Vagina (tissue), 2 donors: ENCODE results near the gene ILK. TPM values are rescaled to one million over a fixed set of nuclear protein-coding genes. Genes with fewer than 3 reads are reported as not detected.

Experiments used
- DNase-seq, 2 donors: peaks; one replicate each; pipeline ENCODE4 v3.0.0-alpha.2; 2017; ENCODE audit errors: extremely low spot score in 2 of 2
- H3K27ac ChIP-seq: fragments of 200-600 bp; sonication (generic); one replicate; pipeline ENCODE4 v1.5.1; 2019
- H3K27me3 ChIP-seq: fragments of 200-600 bp; sonication (generic); one replicate; pipeline ENCODE4 v1.5.1; 2019
- H3K36me3 ChIP-seq, 2 donors: fragments of 200-600 bp; sonication (generic); one replicate each; pipeline ENCODE4 v1.5.1; 2017 to 2019
- H3K4me1 ChIP-seq: fragments of 200-600 bp; sonication (generic); one replicate; pipeline ENCODE4 v1.5.1; 2019
- H3K4me3 ChIP-seq, 2 donors: fragments of 200-600 bp; sonication (generic); 1 replicate in 1 of 2; 2 replicates in 1 of 2; pipeline ENCODE4 v1.5.1; 2016 to 2019
- H3K9me3 ChIP-seq: fragments of 200-600 bp; sonication (generic); one replicate; pipeline ENCODE4 v1.5.1; 2019
- POLR2A ChIP-seq, 2 donors: fragments of 450-650 bp; IDR thresholded peaks; one replicate each; pipeline ENCODE4 v1.6.1; 2017; ENCODE audit warnings: antibody characterized with exemption in 2 of 2, mild to moderate bottlenecking in 2 of 2, moderate library complexity in 2 of 2
- POLR2AphosphoS5 ChIP-seq, 2 donors: sonication (generic); formaldehyde crosslinking; IDR thresholded peaks; one replicate each; pipeline ENCODE4 v1.9.0; 2017; ENCODE audit warnings: antibody characterized with exemption in 2 of 2, mild to moderate bottlenecking in 2 of 2, low read depth in 1 of 2; ENCODE audit not compliant: insufficient read depth in 1 of 2
- intact Hi-C: fragments of 100-400 bp; cut with DNase I; formaldehyde crosslinking; loops from one replicate; pipeline ENCODE4 v1.15.1; 2023
- total RNA-seq: library from RNA; depleted of rRNA; stranded (reverse); fragments of >200 nt; gene quantifications from one replicate; pipeline ENCODE4 v1.2.3, GENCODE V29; 2016
- TF ChIP-seq, protein P1 (sequence below), 3 experiments: fragments of 450-650 bp in 2 of 3; fragments of 200-600 bp in 1 of 3; sonication (generic) in 1 of 3; IDR thresholded peaks; one replicate each; pipeline ENCODE4 v1.5.1; 2017 to 2019; ENCODE audit warnings: antibody characterized with exemption in 3 of 3, mild to moderate bottlenecking in 2 of 3, moderate library complexity in 2 of 3

ILK gene
- total RNA-seq, 1 donor from 2014 or later, result 149 TPM

DNA sequence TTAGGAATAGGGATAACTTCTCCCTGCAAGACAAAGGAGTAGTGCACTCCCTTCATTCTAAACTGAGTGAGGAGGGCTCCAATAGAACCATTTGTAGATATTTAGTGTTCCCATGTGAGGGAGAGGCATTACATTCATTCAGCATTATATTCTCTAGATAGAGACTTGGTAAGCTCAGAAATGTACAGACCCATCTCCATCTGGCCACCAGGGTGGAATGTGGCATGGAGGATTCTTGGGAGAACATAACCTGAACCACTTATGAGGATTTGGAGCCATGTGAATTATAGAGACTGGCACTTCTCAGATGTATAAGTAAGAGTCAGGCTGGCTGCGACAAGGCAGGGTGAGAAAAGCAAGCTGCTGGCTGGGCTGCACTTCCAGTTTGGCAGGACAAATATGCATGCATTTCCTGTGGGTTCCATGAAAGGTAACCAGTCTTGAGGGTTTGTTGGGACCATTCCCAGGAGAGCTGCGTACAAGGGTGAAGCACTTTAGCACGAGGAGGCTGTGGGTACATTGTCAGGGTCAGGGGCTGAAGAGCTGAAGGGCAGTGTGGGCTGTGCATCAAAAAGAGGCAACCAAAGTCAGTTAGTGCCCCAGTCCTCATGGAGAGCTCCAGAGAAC, 9.3 kb upstream of the ILK start:
- no peaks in the 10 kb centered on the region for H3K27me3 ChIP-seq
- intact Hi-C loops, result no loop called here
- H3K4me1 ChIP-seq, result peaks cover 7% of the 10 kb centered on the region
- H3K4me3 ChIP-seq, result no peak overlapping the region
- no peak for TF ChIP-seq POLR2A (IDR thresholded peaks at IDR 0.05)
- TF ChIP-seq, protein P1, sequence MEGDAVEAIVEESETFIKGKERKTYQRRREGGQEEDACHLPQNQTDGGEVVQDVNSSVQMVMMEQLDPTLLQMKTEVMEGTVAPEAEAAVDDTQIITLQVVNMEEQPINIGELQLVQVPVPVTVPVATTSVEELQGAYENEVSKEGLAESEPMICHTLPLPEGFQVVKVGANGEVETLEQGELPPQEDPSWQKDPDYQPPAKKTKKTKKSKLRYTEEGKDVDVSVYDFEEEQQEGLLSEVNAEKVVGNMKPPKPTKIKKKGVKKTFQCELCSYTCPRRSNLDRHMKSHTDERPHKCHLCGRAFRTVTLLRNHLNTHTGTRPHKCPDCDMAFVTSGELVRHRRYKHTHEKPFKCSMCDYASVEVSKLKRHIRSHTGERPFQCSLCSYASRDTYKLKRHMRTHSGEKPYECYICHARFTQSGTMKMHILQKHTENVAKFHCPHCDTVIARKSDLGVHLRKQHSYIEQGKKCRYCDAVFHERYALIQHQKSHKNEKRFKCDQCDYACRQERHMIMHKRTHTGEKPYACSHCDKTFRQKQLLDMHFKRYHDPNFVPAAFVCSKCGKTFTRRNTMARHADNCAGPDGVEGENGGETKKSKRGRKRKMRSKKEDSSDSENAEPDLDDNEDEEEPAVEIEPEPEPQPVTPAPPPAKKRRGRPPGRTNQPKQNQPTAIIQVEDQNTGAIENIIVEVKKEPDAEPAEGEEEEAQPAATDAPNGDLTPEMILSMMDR (IDR thresholded peaks at IDR 0.05), result no peak
- TF ChIP-seq POLR2AphosphoS5 (IDR thresholded peaks at IDR 0.05; ENCODE audit: insufficient read depth in 1 of 2, low read depth in 1 of 2), result no peak
- no peaks in the 10 kb centered on the region for H3K9me3 ChIP-seq
- no peak overlapping the region for H3K27ac ChIP-seq
- peaks cover 0 to 26% of the 10 kb centered on the region in 2 donors for H3K36me3 ChIP-seq
- DNase-seq, result peak in 1 of 2 donors; percentile 70

DNA sequence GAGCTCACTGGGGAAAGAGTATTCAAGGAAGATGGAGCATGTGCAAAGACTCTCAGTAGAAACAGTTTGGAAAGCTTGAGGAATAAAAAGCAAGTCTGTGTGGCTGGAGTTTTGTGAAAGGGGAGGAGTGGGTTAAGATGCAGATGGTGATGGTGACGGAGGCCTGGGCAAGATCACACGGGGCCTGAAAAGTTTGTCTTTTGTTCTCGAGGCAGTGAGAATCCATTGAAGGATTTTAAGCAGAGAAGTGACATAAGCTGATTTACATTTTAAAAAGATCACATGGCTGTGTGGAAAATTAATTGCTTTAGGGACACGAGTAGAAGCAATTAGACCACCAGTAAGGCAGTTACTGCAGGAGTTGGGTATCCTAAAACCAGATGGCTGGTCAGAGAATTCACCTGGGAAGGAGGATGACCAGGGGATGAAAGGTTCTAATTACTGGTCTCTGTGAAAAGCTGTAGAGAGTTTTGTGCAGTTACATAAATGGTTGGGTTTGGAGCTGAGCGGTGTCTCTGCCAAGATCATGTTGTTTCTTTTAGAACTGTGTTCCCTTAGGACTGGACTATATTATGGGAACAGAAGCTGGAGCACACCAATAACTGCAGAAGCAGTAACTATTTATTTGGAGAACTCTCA, 7.2 kb upstream of the ILK start:
- intact Hi-C loops, result no loop called here
- TF ChIP-seq, protein P1 (IDR thresholded peaks at IDR 0.05), result no peak
- TF ChIP-seq POLR2A (IDR thresholded peaks at IDR 0.05), result no peak
- no peak for TF ChIP-seq POLR2AphosphoS5 (IDR thresholded peaks at IDR 0.05; ENCODE audit: insufficient read depth in 1 of 2, low read depth in 1 of 2)
- Histone ChIP-seq H3K36me3 (peaks cover 0 to 47% of the 10 kb centered on the region in 2 donors), H3K27ac (peak overlapping the region; percentile 29), H3K9me3 (no peaks in the 10 kb centered on the region), H3K4me1 (peaks cover 17% of the 10 kb centered on the region), H3K4me3 (no peak overlapping the region), H3K27me3 (no peaks in the 10 kb centered on the region)
- peak in 1 of 2 donors; percentile 47 for DNase-seq

DNA sequence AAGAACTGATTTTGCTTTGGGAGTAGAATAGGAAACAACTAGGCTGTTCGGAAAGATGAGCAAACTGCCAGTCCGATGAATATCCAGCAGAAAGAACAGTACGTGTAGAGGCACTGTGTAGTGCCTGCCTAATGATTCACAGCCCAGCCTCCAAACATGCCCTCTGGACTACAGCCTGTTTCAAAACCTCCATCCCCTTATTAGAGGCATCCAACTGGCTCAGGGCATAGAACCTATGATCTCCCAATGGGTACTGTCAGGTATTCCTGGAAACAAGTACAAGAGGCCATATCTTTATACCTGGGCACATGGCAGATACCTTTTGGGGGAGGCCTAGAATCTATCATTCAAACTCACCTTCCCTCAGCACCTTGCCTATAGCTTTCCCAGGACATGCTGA, 5.0 kb upstream of the ILK start:
- H3K4me3 ChIP-seq, result no peak overlapping the region
- H3K27ac ChIP-seq, result no peak overlapping the region
- peak in 1 of 2 donors; percentile 22 for DNase-seq
- peaks cover 0 to 38% of the 10 kb centered on the region in 2 donors for H3K36me3 ChIP-seq
- no peaks in the 10 kb centered on the region for H3K9me3 ChIP-seq
- no peaks in the 10 kb centered on the region for H3K27me3 ChIP-seq
- peaks cover 32% of the 10 kb centered on the region for H3K4me1 ChIP-seq
- intact Hi-C loops, result no loop called here
- no peak for TF ChIP-seq POLR2AphosphoS5 (IDR thresholded peaks at IDR 0.05; ENCODE audit: insufficient read depth in 1 of 2, low read depth in 1 of 2)
- no peak for TF ChIP-seq POLR2A (IDR thresholded peaks at IDR 0.05)
- TF ChIP-seq, protein P1 (IDR thresholded peaks at IDR 0.05), result no peak

DNA sequence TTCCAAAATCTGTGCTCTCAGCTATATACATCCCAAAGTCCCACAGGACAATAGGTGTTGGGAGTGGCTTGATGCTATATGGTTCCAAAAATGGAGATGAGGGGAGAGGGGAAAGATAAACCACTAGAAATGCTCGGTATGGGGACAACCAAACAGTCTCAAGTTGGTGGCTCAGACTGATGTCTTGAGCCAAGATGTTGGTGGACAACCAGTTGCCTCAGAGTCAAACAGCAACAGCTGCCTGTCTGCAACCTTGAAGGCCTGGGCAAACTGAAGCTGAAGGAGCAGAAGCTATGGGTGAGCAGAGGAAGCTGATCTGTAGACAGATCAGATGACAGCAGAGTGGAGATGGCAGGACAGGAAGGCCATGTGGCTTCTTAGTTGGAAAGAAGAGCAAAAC, 4.1 kb upstream of the ILK start:
- peaks cover 0 to 38% of the 10 kb centered on the region in 2 donors for H3K36me3 ChIP-seq
- no peak for TF ChIP-seq POLR2AphosphoS5 (IDR thresholded peaks at IDR 0.05; ENCODE audit: insufficient read depth in 1 of 2, low read depth in 1 of 2)
- TF ChIP-seq, protein P1 (IDR thresholded peaks at IDR 0.05), result no peak
- TF ChIP-seq POLR2A (IDR thresholded peaks at IDR 0.05), result no peak
- H3K27ac ChIP-seq, result no peak overlapping the region
- DNase-seq, result peak in 1 of 2 donors; percentile 65
- intact Hi-C loops, result no loop called here
- peaks cover 32% of the 10 kb centered on the region for H3K4me1 ChIP-seq
- no peaks in the 10 kb centered on the region for H3K27me3 ChIP-seq
- no peak overlapping the region for H3K4me3 ChIP-seq
- no peaks in the 10 kb centered on the region for H3K9me3 ChIP-seq

DNA sequence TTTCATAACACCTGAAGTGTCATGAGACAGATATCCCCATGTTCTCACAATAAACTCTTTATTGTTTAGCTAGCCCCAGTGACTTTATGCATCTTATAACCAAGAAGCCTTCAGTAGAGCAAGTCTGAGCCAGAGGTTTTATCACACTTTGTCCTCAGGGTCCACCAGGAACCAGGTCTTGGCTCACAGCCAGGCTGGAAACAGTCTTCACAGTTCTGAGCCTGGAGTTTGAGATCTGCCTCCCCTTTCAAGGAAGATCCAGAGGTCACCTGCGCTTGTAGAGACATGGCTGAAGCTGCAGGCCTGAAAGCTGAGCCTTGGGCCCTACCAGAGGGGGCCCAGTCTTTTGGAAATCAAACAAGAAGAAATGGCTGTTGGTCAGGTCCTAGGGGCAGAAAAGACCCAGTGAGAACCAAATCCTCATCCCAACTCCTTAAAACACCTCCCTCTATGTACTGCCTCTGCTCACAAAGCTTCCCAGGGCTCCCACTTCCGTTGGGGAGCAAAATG, 3.6 kb upstream of the ILK start:
- Histone ChIP-seq H3K4me3 (no peak overlapping the region), H3K9me3 (no peaks in the 10 kb centered on the region), H3K4me1 (peaks cover 37% of the 10 kb centered on the region), H3K36me3 (peaks cover 0 to 38% of the 10 kb centered on the region in 2 donors), H3K27ac (no peak overlapping the region), H3K27me3 (no peaks in the 10 kb centered on the region)
- peak in 1 of 2 donors; percentile 56 for DNase-seq
- no peak for TF ChIP-seq POLR2A (IDR thresholded peaks at IDR 0.05)
- TF ChIP-seq, protein P1 (IDR thresholded peaks at IDR 0.05), result no peak
- no peak for TF ChIP-seq POLR2AphosphoS5 (IDR thresholded peaks at IDR 0.05; ENCODE audit: insufficient read depth in 1 of 2, low read depth in 1 of 2)
- intact Hi-C loops, result loop anchor here (5.0 to 10.0 kb wide), 2 partner anchors 55 to 82 kb away; partner anchors contain the start of genes DCHS1 and MRPL17
